CD4-positive, alpha-beta T cell treated with Interleukin-15 for 1 hour (primary cell): Measurements from ENCODE around the gene USHBP1.

ENCODE experiments used
- DNase-seq: peaks from one replicate; pipeline ENCODE4 v3.0.0-alpha.2; 2020

USHBP1 gene

GRCh38 chr19:17211547-17212446 is 52.7 kb downstream of the USHBP1 start:
- DNase-seq = no peak

DNA sequence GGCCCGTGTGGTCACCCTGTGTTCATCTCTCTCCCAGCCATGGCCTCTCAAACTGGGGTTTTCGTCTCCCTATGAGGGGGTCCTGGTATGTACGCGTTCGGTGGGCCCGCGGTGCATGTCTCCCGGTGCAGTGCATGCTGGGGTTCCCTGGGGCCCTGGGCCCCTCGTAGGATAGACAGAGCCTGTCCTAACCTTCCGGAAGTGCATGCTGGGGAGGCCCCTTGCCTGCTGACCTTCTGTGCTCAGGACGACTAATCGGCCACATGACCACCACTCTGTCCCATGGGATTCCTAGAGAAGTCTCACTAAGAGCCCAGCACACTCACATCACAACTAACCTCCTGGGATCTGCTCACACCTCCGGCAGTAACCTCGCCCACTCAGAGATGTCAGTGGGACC is 54.2 kb downstream of the USHBP1 start:
- no peak for DNase-seq

- DNase-seq = peak; percentile 61
Observed at GRCh38 chr19:17209126-17210036, 55.2 kb downstream of the USHBP1 start.

DNA sequence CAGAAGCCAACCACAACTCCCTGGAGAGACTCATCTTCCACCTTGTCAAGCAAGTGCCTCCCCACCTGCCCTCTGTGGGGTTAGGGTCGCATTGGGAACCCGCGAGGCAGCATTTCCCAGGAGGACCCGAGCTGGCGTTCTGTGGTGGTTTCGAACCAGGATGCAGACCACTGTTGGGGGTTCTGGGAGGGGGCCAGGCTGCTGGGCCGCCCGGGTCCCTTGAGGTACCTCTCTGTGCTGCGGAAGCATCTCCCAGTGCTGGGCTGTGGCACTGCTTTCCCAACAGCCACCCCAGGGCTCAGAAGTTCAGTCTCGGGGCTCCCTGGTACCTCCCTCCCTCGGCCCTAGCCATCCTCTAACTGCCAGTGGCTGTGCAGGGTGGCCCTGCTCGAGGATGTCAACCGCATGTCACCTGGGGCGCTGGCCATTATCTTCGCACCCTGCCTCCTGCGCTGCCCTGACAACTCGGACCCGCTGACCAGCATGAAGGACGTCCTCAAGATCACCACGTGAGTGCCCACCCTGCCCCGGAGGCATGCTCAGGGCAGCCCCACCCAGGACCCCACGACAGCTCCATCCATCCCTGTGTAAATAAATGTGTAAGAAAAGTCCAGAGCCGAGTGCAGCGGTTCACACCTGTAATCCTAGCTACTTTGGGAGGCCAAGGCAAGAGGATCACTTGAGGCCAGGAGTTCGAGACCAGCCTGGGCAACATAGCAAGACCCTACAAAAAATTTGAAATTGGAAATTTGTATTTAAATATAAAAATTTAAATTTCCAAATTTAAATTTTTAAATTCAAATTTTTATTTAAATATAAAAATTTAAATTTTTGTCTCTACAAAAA is 57.6 kb downstream of the USHBP1 start:
- DNase-seq = no peak

- DNase-seq = peak; percentile 65
Observed at GRCh38 chr19:17205237-17206140, 59.1 kb downstream of the USHBP1 start.

DNA sequence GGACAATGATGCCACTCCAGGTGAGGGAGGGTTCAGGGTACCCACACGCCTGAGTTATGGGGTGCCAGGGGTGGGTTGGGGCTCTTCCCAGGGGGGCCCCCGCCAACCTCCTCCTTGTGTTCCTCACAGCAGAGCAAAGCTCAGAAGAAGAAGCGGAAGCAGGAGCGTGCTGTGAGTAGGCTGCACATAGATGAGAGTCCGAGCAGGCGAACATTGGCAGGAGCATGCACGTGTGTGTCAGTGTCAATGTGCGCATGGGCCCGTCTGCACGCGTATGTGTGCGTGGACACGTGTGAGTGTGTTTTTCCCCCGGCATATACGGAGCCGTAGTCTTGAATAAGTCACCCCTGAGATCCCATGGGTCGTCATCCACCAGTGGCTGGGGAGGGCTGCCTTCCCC is 61.8 kb downstream of the USHBP1 start:
- no peak for DNase-seq

GRCh38 chr19:17202249-17202648 is 62.3 kb downstream of the USHBP1 start:
- DNase-seq = no peak

DNA sequence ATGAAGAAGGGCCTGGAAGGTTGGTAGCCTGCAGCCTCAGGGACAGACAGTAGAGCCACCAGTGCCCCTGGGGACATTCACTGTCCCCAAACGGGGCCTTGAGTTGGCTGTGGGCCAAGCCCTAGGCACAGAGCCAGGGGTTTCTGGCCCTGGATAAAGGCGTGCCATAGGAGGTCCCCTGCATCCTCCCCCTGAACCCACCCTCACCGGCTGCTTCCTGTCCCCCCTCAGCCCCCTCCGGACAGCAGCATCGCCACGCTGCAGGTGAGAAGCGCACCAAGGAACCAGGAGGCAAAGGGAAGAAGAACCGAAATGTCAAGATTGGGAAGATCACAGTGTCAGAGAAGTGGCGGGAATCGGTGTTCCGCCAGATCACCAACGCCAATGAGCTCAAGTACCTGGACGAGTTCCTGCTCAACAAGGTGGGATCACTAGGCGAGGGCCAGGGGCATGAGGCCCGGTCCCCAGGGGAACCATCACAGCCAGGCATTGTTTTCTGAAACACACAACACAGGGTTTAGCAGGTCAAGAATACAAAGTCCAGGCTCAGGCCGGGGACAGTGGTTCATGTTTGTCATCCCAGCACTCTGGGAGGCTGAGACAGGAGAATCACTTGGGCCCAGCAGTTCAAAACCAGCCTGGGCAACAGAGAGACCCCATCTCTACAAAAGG is 64.0 kb downstream of the USHBP1 start:
- no peak for DNase-seq
